HL-60 (cell line): Measurements from ENCODE around the gene LRP1B.

Source experiments
- DNase-seq, 2 experiments: peaks; one replicate each; pipeline ENCODE4 v3.0.0-alpha.2; 2010 to 2020; ENCODE audit warnings: low read depth in 1 of 2, low spot score in 1 of 2
- H3K27ac ChIP-seq: fragments of 250-450 bp; sonication (Bioruptor Pico); replicated peaks from 2 replicates; pipeline ENCODE4 v1.5.1; 2020; ENCODE audit warnings: mild to moderate bottlenecking, moderate library complexity
- H3K27me3 ChIP-seq: fragments of 250-450 bp; sonication (Bioruptor Pico); 2 replicates; pipeline ENCODE4 v1.5.1; 2021; ENCODE audit warnings: mild to moderate bottlenecking, moderate library complexity; ENCODE audit not compliant: insufficient read depth, poor library complexity, severe bottlenecking
- H3K4me3 ChIP-seq: replicated peaks from 2 replicates; pipeline ENCODE4 v1.5.1; 2011; ENCODE audit warnings: mild to moderate bottlenecking, control low read depth, low read length; ENCODE audit not compliant: insufficient read depth
- GABPA ChIP-seq: IDR thresholded peaks from 2 replicates; pipeline ENCODE4 v1.6.1; 2012; ENCODE audit warnings: low read depth
- POLR2AphosphoS5 ChIP-seq: IDR thresholded peaks from 2 replicates; pipeline ENCODE4 v1.6.1; 2012; ENCODE audit warnings: low read depth
- SPI1 ChIP-seq: IDR thresholded peaks from 2 replicates; pipeline ENCODE4 v1.6.1; 2012; ENCODE audit warnings: low read depth, mild to moderate bottlenecking, borderline replicate concordance
- TF ChIP-seq, protein P1 (sequence below): IDR thresholded peaks from one replicate; pipeline ENCODE4 v1.5.1; 2011; ENCODE audit warnings: low read length, control low read depth, inconsistent platforms; ENCODE audit not compliant: insufficient read depth
- TF ChIP-seq, protein P2 (sequence below): IDR thresholded peaks from 2 replicates; pipeline ENCODE4 v1.6.1; 2012; ENCODE audit warnings: low read depth; ENCODE audit not compliant: insufficient replicate concordance

Gene LRP1B

DNA sequence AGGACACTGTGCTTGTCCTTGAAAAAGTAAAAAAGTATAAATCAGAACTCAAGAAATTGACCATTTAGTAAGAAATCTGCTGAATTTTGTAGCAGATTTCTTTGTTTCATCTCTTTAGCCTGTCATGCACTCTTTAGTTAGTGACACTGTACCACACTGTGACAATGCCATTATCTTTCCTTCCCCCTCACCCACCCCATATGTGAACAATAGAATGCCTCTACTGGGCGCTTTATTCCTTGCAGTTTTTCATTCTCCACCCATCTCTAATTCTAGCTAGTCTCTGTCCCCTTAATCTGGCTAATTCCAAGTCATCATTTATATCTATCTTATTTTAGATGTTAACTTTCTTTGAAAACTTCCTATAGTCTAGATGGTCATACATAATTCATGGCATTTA lies 241.0 kb downstream of the LRP1B start:
- no peak overlapping the region for H3K4me3 ChIP-seq
- H3K27me3 ChIP-seq = no peaks in the 10 kb centered on the region
- no peak for DNase-seq
- TF ChIP-seq SPI1 = no peak
- TF ChIP-seq POLR2AphosphoS5 = no peak
- TF ChIP-seq, protein P1, sequence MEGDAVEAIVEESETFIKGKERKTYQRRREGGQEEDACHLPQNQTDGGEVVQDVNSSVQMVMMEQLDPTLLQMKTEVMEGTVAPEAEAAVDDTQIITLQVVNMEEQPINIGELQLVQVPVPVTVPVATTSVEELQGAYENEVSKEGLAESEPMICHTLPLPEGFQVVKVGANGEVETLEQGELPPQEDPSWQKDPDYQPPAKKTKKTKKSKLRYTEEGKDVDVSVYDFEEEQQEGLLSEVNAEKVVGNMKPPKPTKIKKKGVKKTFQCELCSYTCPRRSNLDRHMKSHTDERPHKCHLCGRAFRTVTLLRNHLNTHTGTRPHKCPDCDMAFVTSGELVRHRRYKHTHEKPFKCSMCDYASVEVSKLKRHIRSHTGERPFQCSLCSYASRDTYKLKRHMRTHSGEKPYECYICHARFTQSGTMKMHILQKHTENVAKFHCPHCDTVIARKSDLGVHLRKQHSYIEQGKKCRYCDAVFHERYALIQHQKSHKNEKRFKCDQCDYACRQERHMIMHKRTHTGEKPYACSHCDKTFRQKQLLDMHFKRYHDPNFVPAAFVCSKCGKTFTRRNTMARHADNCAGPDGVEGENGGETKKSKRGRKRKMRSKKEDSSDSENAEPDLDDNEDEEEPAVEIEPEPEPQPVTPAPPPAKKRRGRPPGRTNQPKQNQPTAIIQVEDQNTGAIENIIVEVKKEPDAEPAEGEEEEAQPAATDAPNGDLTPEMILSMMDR = no peak
- TF ChIP-seq GABPA = no peak
- TF ChIP-seq, protein P2, sequence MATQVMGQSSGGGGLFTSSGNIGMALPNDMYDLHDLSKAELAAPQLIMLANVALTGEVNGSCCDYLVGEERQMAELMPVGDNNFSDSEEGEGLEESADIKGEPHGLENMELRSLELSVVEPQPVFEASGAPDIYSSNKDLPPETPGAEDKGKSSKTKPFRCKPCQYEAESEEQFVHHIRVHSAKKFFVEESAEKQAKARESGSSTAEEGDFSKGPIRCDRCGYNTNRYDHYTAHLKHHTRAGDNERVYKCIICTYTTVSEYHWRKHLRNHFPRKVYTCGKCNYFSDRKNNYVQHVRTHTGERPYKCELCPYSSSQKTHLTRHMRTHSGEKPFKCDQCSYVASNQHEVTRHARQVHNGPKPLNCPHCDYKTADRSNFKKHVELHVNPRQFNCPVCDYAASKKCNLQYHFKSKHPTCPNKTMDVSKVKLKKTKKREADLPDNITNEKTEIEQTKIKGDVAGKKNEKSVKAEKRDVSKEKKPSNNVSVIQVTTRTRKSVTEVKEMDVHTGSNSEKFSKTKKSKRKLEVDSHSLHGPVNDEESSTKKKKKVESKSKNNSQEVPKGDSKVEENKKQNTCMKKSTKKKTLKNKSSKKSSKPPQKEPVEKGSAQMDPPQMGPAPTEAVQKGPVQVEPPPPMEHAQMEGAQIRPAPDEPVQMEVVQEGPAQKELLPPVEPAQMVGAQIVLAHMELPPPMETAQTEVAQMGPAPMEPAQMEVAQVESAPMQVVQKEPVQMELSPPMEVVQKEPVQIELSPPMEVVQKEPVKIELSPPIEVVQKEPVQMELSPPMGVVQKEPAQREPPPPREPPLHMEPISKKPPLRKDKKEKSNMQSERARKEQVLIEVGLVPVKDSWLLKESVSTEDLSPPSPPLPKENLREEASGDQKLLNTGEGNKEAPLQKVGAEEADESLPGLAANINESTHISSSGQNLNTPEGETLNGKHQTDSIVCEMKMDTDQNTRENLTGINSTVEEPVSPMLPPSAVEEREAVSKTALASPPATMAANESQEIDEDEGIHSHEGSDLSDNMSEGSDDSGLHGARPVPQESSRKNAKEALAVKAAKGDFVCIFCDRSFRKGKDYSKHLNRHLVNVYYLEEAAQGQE = no peak
- H3K27ac ChIP-seq = no peak overlapping the region

DNA sequence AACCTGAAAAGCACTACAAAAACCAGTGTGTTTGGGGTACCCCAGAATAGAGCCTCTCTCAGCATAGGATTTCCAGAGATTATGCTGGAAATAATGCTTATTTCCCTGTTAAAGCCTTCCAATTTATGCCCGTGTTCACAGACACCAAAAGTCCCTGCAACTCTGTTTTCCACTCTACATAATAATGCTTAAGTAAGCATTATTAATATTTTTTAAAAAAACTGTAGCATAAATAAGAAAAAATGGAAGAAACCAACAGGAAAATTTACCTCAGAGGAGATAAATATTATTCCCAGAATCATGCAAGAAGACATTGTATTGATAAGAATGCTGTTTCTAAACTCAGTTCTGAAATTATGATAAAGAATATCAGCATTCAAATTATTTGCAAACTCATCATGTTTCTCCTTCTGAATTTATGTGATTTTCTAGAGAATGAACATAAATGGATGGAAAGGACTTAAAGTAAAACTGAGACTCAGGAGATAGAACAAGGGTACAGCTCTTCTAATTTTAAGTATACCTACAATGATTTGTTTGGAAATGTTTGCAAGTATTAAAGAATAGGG lies 241.7 kb downstream of the LRP1B start:
- no peak overlapping the region for H3K4me3 ChIP-seq
- TF ChIP-seq POLR2AphosphoS5 (no peak), GABPA (no peak), SPI1 (no peak)
- TF ChIP-seq, protein P1 = no peak
- TF ChIP-seq, protein P2 = no peak
- H3K27ac ChIP-seq = no peak overlapping the region
- H3K27me3 ChIP-seq = no peaks in the 10 kb centered on the region
- no peak for DNase-seq

DNA sequence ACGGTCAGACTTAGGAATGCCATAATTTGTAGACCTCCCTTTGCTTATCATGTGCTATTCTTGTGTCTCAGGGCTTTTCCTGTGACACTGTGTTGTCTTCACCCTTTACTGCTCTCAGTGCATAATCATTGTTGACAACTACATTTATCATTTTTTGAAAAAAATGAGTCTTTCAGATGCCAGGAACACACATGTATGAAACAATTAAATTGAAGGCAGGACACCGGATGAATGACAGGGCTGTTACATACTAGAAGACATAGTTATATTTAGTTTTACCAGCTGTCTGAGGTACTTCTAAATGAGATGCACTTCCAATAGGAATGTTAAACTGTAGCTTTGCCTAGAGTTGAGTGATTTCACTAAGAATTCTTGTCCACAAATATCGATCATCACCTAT lies 243.5 kb downstream of the LRP1B start:
- no peak overlapping the region for H3K4me3 ChIP-seq
- H3K27ac ChIP-seq = no peak overlapping the region
- H3K27me3 ChIP-seq = no peaks in the 10 kb centered on the region
- DNase-seq = no peak
- TF ChIP-seq, protein P1 = no peak
- TF ChIP-seq, protein P2 = no peak
- no peak for TF ChIP-seq GABPA
